HG02943 (cell line): Measurements from ENCODE around the gene MAML2.

Source experiments
- ATAC-seq: cut with Tn5 transposase; IDR thresholded peaks from one replicate; pipeline ENCODE4 v1.9.1; 2021; ENCODE audit warnings: mild to moderate bottlenecking, low read depth, moderate library complexity; ENCODE audit not compliant: unreplicated experiment

MAML2 gene

GRCh38 chr11:96218006-96218405, 125.0 kb downstream of the MAML2 start:
- ATAC-seq: no peak

- no peak for ATAC-seq
Observed at GRCh38 chr11:96217206-96217605, 125.8 kb downstream of the MAML2 start.

- ATAC-seq: no peak
Observed at GRCh38 chr11:96215826-96216225, 127.2 kb downstream of the MAML2 start.

GRCh38 chr11:96215110-96215782, 127.7 kb downstream of the MAML2 start:
- peak; percentile 78 for ATAC-seq

- no peak for ATAC-seq
Observed at GRCh38 chr11:96214777-96215109, 128.3 kb downstream of the MAML2 start.

GRCh38 chr11:96213500-96213899, 129.5 kb downstream of the MAML2 start:
- no peak for ATAC-seq

- no peak for ATAC-seq
Observed at GRCh38 chr11:96211436-96211835, 131.6 kb downstream of the MAML2 start.

GRCh38 chr11:96207459-96208449, 135.2 kb downstream of the MAML2 start:
- no peak for ATAC-seq

- no peak for ATAC-seq
Observed at GRCh38 chr11:96206955-96207354, 136.0 kb downstream of the MAML2 start.

GRCh38 chr11:96205460-96205809, 137.6 kb downstream of the MAML2 start:
- no peak for ATAC-seq

- ATAC-seq: no peak
Observed at GRCh38 chr11:96204721-96205459, 138.1 kb downstream of the MAML2 start.

- no peak for ATAC-seq
Observed at GRCh38 chr11:96204366-96204659, 138.7 kb downstream of the MAML2 start.

GRCh38 chr11:96203567-96204365, 139.2 kb downstream of the MAML2 start:
- ATAC-seq: no peak

GRCh38 chr11:96200243-96200642, 142.8 kb downstream of the MAML2 start:
- no peak for ATAC-seq

GRCh38 chr11:96199563-96200025, 143.4 kb downstream of the MAML2 start:
- ATAC-seq: no peak

GRCh38 chr11:96197801-96198701, 144.9 kb downstream of the MAML2 start:
- peak; percentile 69 for ATAC-seq

- no peak for ATAC-seq
Observed at GRCh38 chr11:96197103-96197502, 145.9 kb downstream of the MAML2 start.

- no peak for ATAC-seq
Observed at GRCh38 chr11:96196181-96196662, 146.8 kb downstream of the MAML2 start.

- ATAC-seq: no peak
Observed at GRCh38 chr11:96195671-96196070, 147.3 kb downstream of the MAML2 start.
